ENCODE measurements around the gene TMEM200A. TPM values are rescaled to one million over a fixed set of nuclear protein-coding genes. Genes with fewer than 3 reads are reported as not detected.

The TMEM200A gene
- total RNA-seq (2022; extraction: Qiagen RNA extraction; ENCODE audit: low read depth), result 0.04 to 0.08 TPM (median 0.07 TPM) in 3 of 5 replicates, not detected in the others

DNA sequence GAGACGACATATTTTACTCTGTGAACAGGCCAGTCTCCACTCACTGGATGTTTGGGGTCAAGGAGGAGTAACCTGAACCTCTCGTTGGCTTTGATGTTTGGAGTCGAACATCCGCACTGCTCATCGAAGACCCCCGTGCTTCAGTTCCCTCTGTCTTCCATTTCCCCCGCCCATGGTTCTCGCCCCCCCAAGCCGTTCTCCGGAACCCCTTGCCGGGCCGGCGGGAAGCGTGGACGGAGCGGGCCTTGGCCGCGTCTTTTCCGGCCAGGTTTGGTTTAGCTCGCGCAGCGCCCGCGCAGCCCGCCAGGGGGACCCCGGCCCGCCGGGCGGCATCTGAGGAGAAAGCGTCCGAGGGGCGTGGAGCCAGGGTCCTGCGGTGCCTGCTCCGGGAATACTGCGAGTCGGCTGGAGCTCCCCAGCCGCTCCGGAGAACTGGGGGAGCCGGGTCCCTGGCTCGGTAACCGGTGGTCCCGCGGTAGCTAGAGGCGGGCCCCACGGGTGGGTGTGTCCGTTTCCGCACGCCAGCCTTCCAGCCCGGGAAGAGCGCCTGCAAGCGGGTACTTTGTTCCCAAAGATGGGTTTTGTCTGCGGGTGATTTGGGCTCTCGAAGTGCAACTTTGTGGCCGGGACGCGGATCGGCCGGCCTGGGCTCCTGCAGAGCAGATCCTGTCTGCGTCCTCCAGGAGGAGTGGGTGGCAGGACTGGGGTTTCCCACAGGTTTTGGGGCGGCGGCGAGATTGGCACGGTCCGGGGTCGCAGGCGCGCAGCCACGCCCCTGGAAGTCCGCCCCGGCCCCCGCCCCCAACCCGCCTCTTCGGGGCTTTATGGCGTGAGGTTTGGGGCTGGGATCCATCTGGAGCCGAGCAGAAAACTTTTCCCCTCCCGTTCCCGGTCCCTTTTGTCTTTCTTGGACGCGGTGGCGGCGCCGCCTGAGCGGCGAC is at the start of gene TMEM200A:
TSS of gene TMEM200A (plus strand) at position 852 of the 941 bp plus-strand sequence. CDS start 74,406 bp downstream, outside the sequence.

Other genes starting within 250 kb of the TMEM200A start
- not detected in 5 replicates for gene SAMD3, start 143.1 kb upstream of the TMEM200A start, total RNA-seq (2022; extraction: Qiagen RNA extraction; ENCODE audit: low read depth)